Natural killer cell (primary cell): ENCODE measurements around the gene EEF1AKMT1. TPM values are rescaled to one million over a fixed set of nuclear protein-coding genes. Genes with fewer than 3 reads are reported as not detected.

ENCODE experiments used
- ATAC-seq, 3 donors: fragments of 150-1000 bp in 2 of 3; fragments of 200-7000 bp in 1 of 3; cut with Tn5 transposase; 1 replicate in 1 of 3; 2 replicates in 2 of 3; pipeline ENCODE4 v1.10.0; 2021; ENCODE audit warnings: mild to moderate bottlenecking in 2 of 3, moderate library complexity in 2 of 3
- DNase-seq, 2 donors: peaks; one replicate each; pipeline versions ENCODE4 v3.0.0 to v3.0.0-alpha.2; 2013 to 2021; ENCODE audit warnings: mixed read lengths in 1 of 2
- H3K27ac ChIP-seq: one replicate; pipeline ENCODE4 v1.5.1; 2013; ENCODE audit warnings: mild to moderate bottlenecking, low read length
- H3K27me3 ChIP-seq: one replicate; pipeline ENCODE4 v1.6.1; 2013; ENCODE audit warnings: low read length; ENCODE audit not compliant: control insufficient read depth, insufficient read depth
- H3K36me3 ChIP-seq: one replicate; pipeline ENCODE4 v1.6.1; 2013; ENCODE audit warnings: low read length; ENCODE audit not compliant: control insufficient read depth, insufficient read depth
- H3K4me1 ChIP-seq: one replicate; pipeline ENCODE4 v1.6.1; 2013; ENCODE audit warnings: low read length; ENCODE audit not compliant: control insufficient read depth, insufficient read depth
- H3K4me3 ChIP-seq: one replicate; pipeline ENCODE4 v1.5.1; 2013; ENCODE audit warnings: low read length
- H3K9me3 ChIP-seq: one replicate; pipeline ENCODE4 v1.6.1; 2013; ENCODE audit warnings: low read length; ENCODE audit not compliant: control insufficient read depth, insufficient read depth
- H3K27ac Mint-ChIP-seq, 2 donors: one replicate each; pipeline ENCODE4 v1.8.0; 2022; ENCODE audit warnings: mild to moderate bottlenecking in 2 of 2, mixed read lengths in 2 of 2, moderate library complexity in 1 of 2
- H3K27me3 Mint-ChIP-seq, 2 donors: one replicate each; pipeline ENCODE4 v1.8.0; 2022; ENCODE audit warnings: low read depth in 2 of 2, mixed read lengths in 2 of 2
- H3K36me3 Mint-ChIP-seq: one replicate; pipeline ENCODE4 v1.8.0; 2022; ENCODE audit warnings: mixed read lengths
- H3K4me1 Mint-ChIP-seq, 2 donors: one replicate each; pipeline ENCODE4 v1.8.0; 2022; ENCODE audit warnings: mixed read lengths in 2 of 2
- H3K4me3 Mint-ChIP-seq: one replicate; pipeline ENCODE4 v1.8.0; 2022; ENCODE audit warnings: mild to moderate bottlenecking, moderate library complexity, mixed read lengths
- H3K9me3 Mint-ChIP-seq, 2 donors: one replicate each; pipeline ENCODE4 v1.8.0; 2022; ENCODE audit warnings: mixed read lengths in 2 of 2
- WGBS: methylation state at CpG from one replicate; pipeline ENCODE4 v1.1.7; 2013; ENCODE audit warnings: missing lambda C conversion rate; ENCODE audit not compliant: insufficient coverage; 5-methylcytosine and 5-hydroxymethylcytosine counted together
- intact Hi-C: fragments of 100-400 bp; cut with micrococcal nuclease; formaldehyde crosslinking; loops from one replicate; pipeline ENCODE4 v1.14.2; 2022
- total RNA-seq, 4 donors: library from RNA; stranded (reverse); fragments of 120-200 nt in 1 of 4; gene quantifications; one replicate each; pipeline versions ENCODE4 v1.2.3 to v1.2.4, GENCODE V29; 2013 to 2022
- TF ChIP-seq, protein P1 (sequence below): fragments of 200-600 bp; IDR thresholded peaks from one replicate; pipeline ENCODE4 v1.8.0; 2022; ENCODE audit warnings: antibody characterized with exemption

Gene EEF1AKMT1
- total RNA-seq, 3 donors from 2014 or later (not counting 1 experiment from before 2014, with no cell fraction given), result 3.8 to 5.1 (median 4.6) TPM

DNA sequence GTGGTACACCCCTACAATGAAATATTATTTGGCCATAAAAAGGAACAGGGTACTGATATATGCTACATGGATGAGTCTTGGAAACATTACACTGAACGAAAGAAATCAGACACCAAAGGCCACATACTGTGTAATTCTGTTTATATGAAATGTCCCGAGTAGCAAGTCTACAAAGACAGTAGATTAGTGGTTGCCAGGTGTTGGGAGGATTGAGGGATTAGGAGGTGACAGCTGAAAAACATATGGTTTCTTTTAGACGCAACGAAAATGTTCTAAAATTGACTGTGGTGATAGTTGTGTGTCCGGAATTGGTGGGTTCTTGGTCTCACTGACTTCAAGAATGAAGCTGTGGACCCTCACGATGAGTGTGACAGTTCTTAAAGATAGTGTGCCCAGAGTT is 35.1 kb downstream of the EEF1AKMT1 start:
- DNase-seq, result no peak
- no peak for ATAC-seq
- Histone ChIP-seq H3K4me1 (no peaks in the 10 kb centered on the region), H3K4me3 (no peak overlapping the region), H3K9me3 (no peaks in the 10 kb centered on the region), H3K27ac (no peak overlapping the region), H3K36me3 (no peaks in the 10 kb centered on the region), H3K27me3 (no peaks in the 10 kb centered on the region)
- intact Hi-C loops, result no loop called here
- Mint-ChIP-seq H3K36me3 (no peaks in the 10 kb centered on the region), H3K9me3 (no peaks in the 10 kb centered on the region), H3K27ac (no peak overlapping the region), H3K4me3 (no peak overlapping the region), H3K27me3 (no peaks in the 10 kb centered on the region), H3K4me1 (no peaks in the 10 kb centered on the region)
- TF ChIP-seq, protein P1, sequence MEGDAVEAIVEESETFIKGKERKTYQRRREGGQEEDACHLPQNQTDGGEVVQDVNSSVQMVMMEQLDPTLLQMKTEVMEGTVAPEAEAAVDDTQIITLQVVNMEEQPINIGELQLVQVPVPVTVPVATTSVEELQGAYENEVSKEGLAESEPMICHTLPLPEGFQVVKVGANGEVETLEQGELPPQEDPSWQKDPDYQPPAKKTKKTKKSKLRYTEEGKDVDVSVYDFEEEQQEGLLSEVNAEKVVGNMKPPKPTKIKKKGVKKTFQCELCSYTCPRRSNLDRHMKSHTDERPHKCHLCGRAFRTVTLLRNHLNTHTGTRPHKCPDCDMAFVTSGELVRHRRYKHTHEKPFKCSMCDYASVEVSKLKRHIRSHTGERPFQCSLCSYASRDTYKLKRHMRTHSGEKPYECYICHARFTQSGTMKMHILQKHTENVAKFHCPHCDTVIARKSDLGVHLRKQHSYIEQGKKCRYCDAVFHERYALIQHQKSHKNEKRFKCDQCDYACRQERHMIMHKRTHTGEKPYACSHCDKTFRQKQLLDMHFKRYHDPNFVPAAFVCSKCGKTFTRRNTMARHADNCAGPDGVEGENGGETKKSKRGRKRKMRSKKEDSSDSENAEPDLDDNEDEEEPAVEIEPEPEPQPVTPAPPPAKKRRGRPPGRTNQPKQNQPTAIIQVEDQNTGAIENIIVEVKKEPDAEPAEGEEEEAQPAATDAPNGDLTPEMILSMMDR, result no peak
- WGBS, result 97% methylated on average over 6 of the region's 6 CpGs

DNA sequence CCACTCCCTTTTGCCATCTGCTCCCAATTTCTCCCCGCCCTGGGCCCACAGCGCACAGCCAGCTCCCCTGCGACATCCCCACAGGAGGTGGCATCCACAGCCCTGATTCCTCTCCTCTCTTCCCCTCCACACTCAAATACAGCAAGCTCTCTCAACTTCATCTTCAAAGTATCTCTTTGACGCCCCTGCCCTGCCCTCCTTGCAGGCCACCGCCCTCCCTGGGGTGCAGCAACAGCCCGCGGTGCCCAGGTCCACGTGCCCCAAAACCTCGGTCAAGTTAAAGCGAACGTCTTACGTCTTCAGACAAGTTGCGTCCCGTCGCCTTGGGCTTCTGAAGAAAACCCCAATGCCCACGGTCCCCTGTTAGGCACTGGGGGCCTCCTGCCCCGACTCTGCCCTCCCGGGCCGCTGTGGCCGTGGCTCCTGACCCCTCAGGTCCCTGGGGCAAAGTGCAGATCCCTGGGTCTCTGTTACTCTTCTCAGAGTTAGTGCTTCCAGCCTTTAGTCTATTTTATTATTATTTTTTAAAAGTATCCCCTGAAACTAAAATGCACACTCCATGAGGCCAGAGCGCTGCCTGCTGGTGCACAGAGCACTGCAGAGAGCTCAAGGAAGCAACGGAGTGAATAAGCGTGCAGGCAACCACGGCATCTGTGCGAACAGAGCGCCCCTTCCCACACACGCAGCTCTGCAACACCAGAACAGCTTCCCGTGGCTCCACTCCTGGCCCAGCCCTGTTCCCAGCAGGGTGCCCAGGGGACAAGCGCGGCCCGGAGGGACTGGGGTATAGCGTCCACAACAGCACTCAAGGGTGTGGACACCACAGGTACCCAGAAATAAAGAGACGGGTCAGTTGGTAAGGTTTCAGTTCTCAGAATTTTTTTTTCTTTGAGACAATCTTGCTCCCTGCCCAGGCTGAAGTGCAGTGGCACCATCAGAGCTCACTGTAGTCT is 43.9 kb downstream of the EEF1AKMT1 start:
- no peak for ATAC-seq
- Histone ChIP-seq H3K4me3 (no peak overlapping the region), H3K27ac (no peak overlapping the region), H3K36me3 (no peaks in the 10 kb centered on the region), H3K4me1 (no peaks in the 10 kb centered on the region), H3K9me3 (no peaks in the 10 kb centered on the region), H3K27me3 (no peaks in the 10 kb centered on the region)
- WGBS, result 95% methylated on average over 33 of the region's 33 CpGs
- Mint-ChIP-seq H3K4me3 (no peak overlapping the region), H3K36me3 (no peaks in the 10 kb centered on the region), H3K4me1 (no peaks in the 10 kb centered on the region), H3K9me3 (no peaks in the 10 kb centered on the region), H3K27me3 (no peaks in the 10 kb centered on the region), H3K27ac (no peak overlapping the region)
- DNase-seq, result no peak
- intact Hi-C loops, result no loop called here
- TF ChIP-seq, protein P1, result no peak

DNA sequence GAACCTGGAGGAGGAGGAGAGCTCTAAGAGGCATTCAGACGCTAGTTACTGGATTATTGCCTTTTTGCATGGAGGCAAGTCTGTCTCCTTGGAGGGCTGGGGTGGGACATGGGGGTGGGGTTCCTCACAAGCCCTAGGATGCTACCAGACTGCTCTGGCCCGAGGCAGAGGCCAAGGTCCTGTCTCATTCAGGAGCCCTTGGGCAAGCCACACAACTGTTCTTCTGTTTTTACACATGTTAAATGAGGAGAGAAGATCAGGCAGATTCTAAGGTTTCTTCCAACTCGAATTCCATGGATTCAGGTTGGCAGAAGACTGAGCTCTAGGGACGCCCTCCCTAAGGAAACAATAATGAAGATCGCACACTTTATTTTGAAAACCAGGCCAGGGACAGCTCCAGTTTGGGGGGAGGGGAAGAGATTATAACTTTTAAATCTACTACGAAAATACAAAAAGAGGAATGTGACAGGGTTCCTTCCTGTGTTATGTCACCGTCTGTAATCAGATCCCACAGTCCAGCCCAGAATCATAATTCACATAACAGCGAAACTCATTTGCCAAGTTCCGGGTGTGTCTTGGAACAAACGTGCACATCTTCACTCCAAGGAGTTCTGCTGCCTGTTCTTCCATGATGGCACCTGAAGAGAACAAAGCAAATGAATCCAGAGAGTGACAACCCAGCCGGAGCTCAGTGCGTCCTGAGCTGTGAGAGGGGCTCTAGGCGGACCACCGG is 45.0 kb downstream of the EEF1AKMT1 start:
- no peaks in the 10 kb centered on the region for H3K36me3 ChIP-seq
- Mint-ChIP-seq H3K36me3 (no peaks in the 10 kb centered on the region), H3K4me3 (no peak overlapping the region), H3K9me3 (no peaks in the 10 kb centered on the region), H3K27ac (no peak overlapping the region), H3K27me3 (no peaks in the 10 kb centered on the region), H3K4me1 (no peaks in the 10 kb centered on the region)
- TF ChIP-seq, protein P1, result no peak
- intact Hi-C loops, result no loop called here
- no peak overlapping the region for H3K27ac ChIP-seq
- H3K4me3 ChIP-seq, result no peak overlapping the region
- H3K4me1 ChIP-seq, result no peaks in the 10 kb centered on the region
- no peaks in the 10 kb centered on the region for H3K27me3 ChIP-seq
- DNase-seq, result no peak
- 85% methylated on average over 14 of the region's 14 CpGs for WGBS
- ATAC-seq, result no peak
- H3K9me3 ChIP-seq, result no peaks in the 10 kb centered on the region
